Calu3 (cell line): Measurements from ENCODE around the gene SLC4A5. TPM values are rescaled to one million over a fixed set of nuclear protein-coding genes. Genes with fewer than 3 reads are reported as not detected.

Source experiments
- BruUV-seq: library from RNA; stranded (reverse); fragments of 400-500 nt; replicated peaks from 2 replicates; lab custom pipeline; 2021; lab: Mats Ljungman, UMichigan
- CTCF ChIA-PET: fragments of 300-600 bp; sonication (Branson Sonifier 250); formaldehyde crosslinking; loops from one replicate; lab custom pipeline; 2022; ENCODE audit warnings: antibody characterized with exemption; lab: Charles Lee
- DNase-seq: peaks from one replicate; pipeline ENCODE4 v3.0.0; 2022
- H3K27ac Mint-ChIP-seq: one replicate; pipeline ENCODE4 v1.8.0; 2022; ENCODE audit warnings: mixed read lengths; ENCODE audit not compliant: unreplicated experiment
- H3K27me3 Mint-ChIP-seq: one replicate; pipeline ENCODE4 v1.8.0; 2022; ENCODE audit warnings: mixed read lengths; ENCODE audit not compliant: unreplicated experiment
- H3K36me3 Mint-ChIP-seq: one replicate; pipeline ENCODE4 v1.8.0; 2022; ENCODE audit warnings: mild to moderate bottlenecking, moderate library complexity, mixed read lengths; ENCODE audit not compliant: insufficient read depth, unreplicated experiment
- H3K4me1 Mint-ChIP-seq: one replicate; pipeline ENCODE4 v1.8.0; 2022; ENCODE audit warnings: mild to moderate bottlenecking, low read depth, mixed read lengths; ENCODE audit not compliant: unreplicated experiment
- H3K4me3 Mint-ChIP-seq: one replicate; pipeline ENCODE4 v1.8.0; 2022; ENCODE audit warnings: mild to moderate bottlenecking, low read depth, moderate library complexity, mixed read lengths; ENCODE audit not compliant: unreplicated experiment
- H3K9me3 Mint-ChIP-seq: one replicate; pipeline ENCODE4 v1.8.0; 2022; ENCODE audit warnings: low read depth, mixed read lengths; ENCODE audit not compliant: unreplicated experiment
- CTCF ChIP-seq: fragments of 200-600 bp; IDR thresholded peaks from one replicate; pipeline ENCODE4 v1.8.0; 2022; ENCODE audit warnings: antibody characterized with exemption; ENCODE audit not compliant: unreplicated experiment
- intact Hi-C: fragments of 100-400 bp; cut with micrococcal nuclease; formaldehyde crosslinking; loops from one replicate; pipeline ENCODE4 v1.10.0; 2022; ENCODE audit not compliant: unreplicated experiment
- total RNA-seq: library from RNA; stranded (reverse); gene quantifications from 2 replicates; pipeline ENCODE4 v1.2.3, GENCODE V29; 2022

SLC4A5 gene
- total RNA-seq, 1 experiment from 2014 or later = 7.0 TPM

DNA sequence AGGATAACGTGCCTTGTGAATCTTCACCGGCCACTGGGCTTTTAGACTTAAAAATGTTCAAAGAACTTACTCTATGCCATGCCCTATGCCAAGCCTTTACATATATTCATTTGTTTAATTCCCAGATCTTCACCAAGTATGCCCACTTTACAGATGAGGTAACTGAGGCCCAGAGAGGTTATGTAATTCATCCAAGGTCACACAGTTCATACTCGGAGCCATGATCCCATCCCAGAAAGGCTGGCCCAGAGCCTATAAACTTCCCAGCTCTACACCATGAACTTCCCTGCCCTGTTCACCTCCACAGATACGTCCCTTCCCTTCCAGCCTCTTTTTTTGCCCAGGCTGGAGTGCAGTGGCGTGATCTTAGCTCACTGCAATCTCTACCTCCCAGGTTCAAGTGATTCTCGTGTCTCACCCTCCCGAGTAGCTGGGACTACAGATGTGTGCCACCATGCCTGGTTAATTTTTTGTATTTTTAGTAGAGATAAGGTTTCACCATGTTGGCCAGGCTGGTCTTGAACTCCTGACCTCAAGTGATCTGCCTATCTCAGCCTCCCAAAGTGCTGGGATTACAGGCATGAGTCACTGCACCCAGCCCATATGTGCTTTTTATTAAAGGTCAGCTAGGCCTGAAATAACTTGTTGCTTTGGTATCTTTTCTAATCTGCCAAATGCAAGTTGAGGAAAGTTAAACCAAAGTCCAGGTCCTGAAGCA is 100.7 kb downstream of the SLC4A5 start:
- CTCF ChIA-PET = no interaction called here
- no peaks in the 10 kb centered on the region for H3K4me1 Mint-ChIP-seq
- DNase-seq = no peak

GRCh38 chr2:74239346-74239745 is 103.9 kb downstream of the SLC4A5 start:
- Mint-ChIP-seq H3K9me3 (no peaks in the 10 kb centered on the region), H3K27me3 (no peaks in the 10 kb centered on the region), H3K27ac (no peak overlapping the region), H3K36me3 (no peaks in the 10 kb centered on the region), H3K4me3 (no peak overlapping the region), H3K4me1 (no peaks in the 10 kb centered on the region)
- no peak for DNase-seq
- TF ChIP-seq CTCF = no peak
- intact Hi-C loops = no loop called here
- CTCF ChIA-PET = interaction anchor here (1.5 kb wide), 1 partner anchor 11 kb away, joined by 5 read pairs; no protein-coding TSS in a partner anchor
- BruUV-seq = no TSS peak

More for the DNA sequence above, 100.7 kb downstream of the SLC4A5 start:
- Mint-ChIP-seq H3K27ac (no peak overlapping the region), H3K4me3 (no peak overlapping the region), H3K9me3 (no peaks in the 10 kb centered on the region), H3K27me3 (no peaks in the 10 kb centered on the region), H3K36me3 (no peaks in the 10 kb centered on the region)
- BruUV-seq = no TSS peak
- TF ChIP-seq CTCF = no peak
- intact Hi-C loops = no loop called here

DNA sequence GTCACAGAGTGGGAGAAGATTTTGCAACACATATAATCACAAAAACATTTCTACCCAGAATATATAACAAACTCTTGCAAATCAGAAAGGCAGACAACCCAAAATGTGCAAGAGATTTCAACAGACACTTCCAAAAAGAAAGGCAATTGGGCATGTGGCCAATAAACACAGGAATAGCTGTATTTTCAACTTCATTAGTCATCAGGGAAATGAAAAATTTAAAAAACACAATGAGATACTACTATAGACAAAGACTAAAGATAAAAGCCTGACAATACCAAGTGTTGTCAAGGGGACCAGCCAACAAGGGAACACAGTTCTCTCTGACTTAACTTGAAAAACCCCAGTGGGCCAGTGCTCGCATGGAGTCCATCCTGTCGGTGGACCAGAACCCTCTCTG is 104.3 kb downstream of the SLC4A5 start:
- no peaks in the 10 kb centered on the region for H3K27me3 Mint-ChIP-seq
- TF ChIP-seq CTCF = no peak
- CTCF ChIA-PET = interaction anchor here (1.5 kb wide), 1 partner anchor 11 kb away, joined by 5 read pairs; no protein-coding TSS in a partner anchor
- H3K9me3 Mint-ChIP-seq = no peaks in the 10 kb centered on the region
- H3K4me1 Mint-ChIP-seq = no peaks in the 10 kb centered on the region
- H3K27ac Mint-ChIP-seq = no peak overlapping the region
- no peak overlapping the region for H3K4me3 Mint-ChIP-seq
- no peaks in the 10 kb centered on the region for H3K36me3 Mint-ChIP-seq
- intact Hi-C loops = no loop called here
- BruUV-seq = no TSS peak
- DNase-seq = no peak

- no peaks in the 10 kb centered on the region for H3K27me3 Mint-ChIP-seq
- no peaks in the 10 kb centered on the region for H3K4me1 Mint-ChIP-seq
- no peak overlapping the region for H3K27ac Mint-ChIP-seq
- H3K4me3 Mint-ChIP-seq = no peak overlapping the region
- no peak for DNase-seq
- TF ChIP-seq CTCF = no peak
- no peaks in the 10 kb centered on the region for H3K9me3 Mint-ChIP-seq
- CTCF ChIA-PET = no interaction called here
- no peaks in the 10 kb centered on the region for H3K36me3 Mint-ChIP-seq
- BruUV-seq = no TSS peak
- intact Hi-C loops = no loop called here
Observed at GRCh38 chr2:74235041-74235440, 108.2 kb downstream of the SLC4A5 start.
